Measurements from ENCODE around the gene CYB561D1.
"Not testable (repeated sequence)": the region's sequence is repeated elsewhere in the genome, so short reads cannot be mapped to it uniquely, and the experiment has no call there.

CYB561D1 gene

GRCh38 chr1:109493805-109494539 lies at the start of gene CYB561D1:
Gene CYB561D1, plus strand, starts transcription at chr1:109494094. Its CDS starts 46 bp downstream, at chr1:109494140.
- DNase-seq (ENCODE audit: low read depth, low spot score): no peak

GRCh38 chr1:109444346-109444745 lies 49.5 kb upstream of the CYB561D1 start:
- no peak for DNase-seq (ENCODE audit: low read depth, low spot score)

- not testable (repeated sequence) for DNase-seq (ENCODE audit: low read depth, low spot score)
These were observed 47.8 kb upstream of the CYB561D1 start for GRCh38 chr1:109445949-109446695.

- DNase-seq (ENCODE audit: low read depth, low spot score): no peak
These were observed 46.4 kb upstream of the CYB561D1 start for GRCh38 chr1:109447524-109447923.

- no peak for DNase-seq (ENCODE audit: low read depth, low spot score)
These were observed 39.3 kb upstream of the CYB561D1 start for GRCh38 chr1:109454497-109455133.

GRCh38 chr1:109457819-109458218 lies 36.1 kb upstream of the CYB561D1 start:
- no peak for DNase-seq (ENCODE audit: low read depth, low spot score)

GRCh38 chr1:109466125-109466451 lies 27.8 kb upstream of the CYB561D1 start:
- no peak for DNase-seq (ENCODE audit: low read depth, low spot score)

GRCh38 chr1:109466452-109467300 lies 27.2 kb upstream of the CYB561D1 start, which contains the start of gene SYPL2:
Gene SYPL2, plus strand, starts transcription at chr1:109466546. Its CDS starts 298 bp downstream, at chr1:109466844.
- DNase-seq (ENCODE audit: low read depth, low spot score): no peak

- DNase-seq (ENCODE audit: low read depth, low spot score): no peak
These were observed 26.6 kb upstream of the CYB561D1 start for GRCh38 chr1:109467301-109467777.

- DNase-seq (ENCODE audit: low read depth, low spot score): no peak
These were observed 25.8 kb upstream of the CYB561D1 start for GRCh38 chr1:109468061-109468460.

GRCh38 chr1:109468903-109469302 lies 25.0 kb upstream of the CYB561D1 start:
- no peak for DNase-seq (ENCODE audit: low read depth, low spot score)

GRCh38 chr1:109470245-109470644 lies 23.6 kb upstream of the CYB561D1 start:
- no peak for DNase-seq (ENCODE audit: low read depth, low spot score)

- DNase-seq (ENCODE audit: low read depth, low spot score): no peak
These were observed 21.1 kb upstream of the CYB561D1 start for GRCh38 chr1:109472779-109473178.

GRCh38 chr1:109473284-109474057 lies 20.4 kb upstream of the CYB561D1 start:
- DNase-seq (ENCODE audit: low read depth, low spot score): not testable (repeated sequence)

GRCh38 chr1:109474697-109475096 lies 19.2 kb upstream of the CYB561D1 start:
- DNase-seq (ENCODE audit: low read depth, low spot score): no peak

- DNase-seq (ENCODE audit: low read depth, low spot score): no peak
These were observed 18.6 kb upstream of the CYB561D1 start for GRCh38 chr1:109475261-109475660.

GRCh38 chr1:109476825-109477224 lies 17.1 kb upstream of the CYB561D1 start:
- DNase-seq (ENCODE audit: low read depth, low spot score): no peak

- DNase-seq (ENCODE audit: low read depth, low spot score): no peak
These were observed 16.1 kb upstream of the CYB561D1 start for GRCh38 chr1:109477821-109478220.

- DNase-seq (ENCODE audit: low read depth, low spot score): no peak
These were observed 15.1 kb upstream of the CYB561D1 start for GRCh38 chr1:109478806-109479205.

- DNase-seq (ENCODE audit: low read depth, low spot score): no peak
These were observed 14.6 kb upstream of the CYB561D1 start for GRCh38 chr1:109479311-109479710.

- DNase-seq (ENCODE audit: low read depth, low spot score): no peak
These were observed 14.0 kb upstream of the CYB561D1 start for GRCh38 chr1:109479901-109480300.
